Mesendoderm (in vitro differentiated cells): ENCODE results near the gene GNAZ.

Experiments used
- DNase-seq: peaks from one replicate; pipeline ENCODE4 v3.0.0; 2013
- H2AK5ac ChIP-seq: 2 replicates; pipeline ENCODE4 v1.6.1; 2013; ENCODE audit warnings: low read length, inconsistent platforms
- H2BK120ac ChIP-seq: 2 replicates; pipeline ENCODE4 v1.6.1; 2013; ENCODE audit warnings: low read depth, mild to moderate bottlenecking, low read length, moderate library complexity, mixed read lengths
- H2BK15ac ChIP-seq: replicated peaks from 2 replicates; pipeline ENCODE4 v1.6.1; 2013; ENCODE audit warnings: low read depth, mild to moderate bottlenecking, moderate library complexity
- H2BK5ac ChIP-seq: 2 replicates; pipeline ENCODE4 v1.6.1; 2013; ENCODE audit warnings: low read length, inconsistent platforms
- H3K18ac ChIP-seq: 2 replicates; pipeline ENCODE4 v1.6.1; 2013; ENCODE audit warnings: mild to moderate bottlenecking, low read length, mixed read lengths
- H3K23ac ChIP-seq: one replicate; pipeline ENCODE4 v1.6.1; 2013; ENCODE audit warnings: low read length
- H3K27ac ChIP-seq: 2 replicates; pipeline ENCODE4 v1.5.1; 2013; ENCODE audit warnings: low read depth, mild to moderate bottlenecking, inconsistent platforms, low read length, moderate library complexity
- H3K27me3 ChIP-seq: 2 replicates; pipeline ENCODE4 v1.6.1; 2013; ENCODE audit warnings: low read length, control low read depth, mild to moderate bottlenecking, inconsistent platforms; ENCODE audit not compliant: insufficient read depth, poor library complexity
- H3K36me3 ChIP-seq: 2 replicates; pipeline ENCODE4 v1.6.1; 2013; ENCODE audit warnings: low read length, inconsistent platforms; ENCODE audit not compliant: control insufficient read depth, insufficient read depth
- H3K4ac ChIP-seq: one replicate; pipeline ENCODE4 v1.6.1; 2013; ENCODE audit warnings: low read depth, mild to moderate bottlenecking, low read length, moderate library complexity
- H3K4me1 ChIP-seq: 2 replicates; pipeline ENCODE4 v1.6.1; 2013; ENCODE audit warnings: low read depth, low read length, inconsistent platforms; ENCODE audit not compliant: control insufficient read depth
- H3K4me2 ChIP-seq: 2 replicates; pipeline ENCODE4 v1.6.1; 2013; ENCODE audit warnings: low read length
- H3K4me3 ChIP-seq: 2 replicates; pipeline ENCODE4 v1.5.1; 2013; ENCODE audit warnings: mild to moderate bottlenecking, low read length
- H3K56ac ChIP-seq: one replicate; pipeline ENCODE4 v1.6.1; 2013; ENCODE audit warnings: low read length
- H3K79me1 ChIP-seq: 2 replicates; pipeline ENCODE4 v1.6.1; 2013; ENCODE audit warnings: low read length, inconsistent platforms
- H3K79me2 ChIP-seq: 2 replicates; pipeline ENCODE4 v1.6.1; 2013; ENCODE audit warnings: mild to moderate bottlenecking, low read length; ENCODE audit not compliant: control insufficient read depth, insufficient read depth
- H3K9ac ChIP-seq: 2 replicates; pipeline ENCODE4 v1.6.1; 2013; ENCODE audit warnings: low read length, inconsistent platforms
- H4K5ac ChIP-seq: one replicate; pipeline ENCODE4 v1.6.1; 2013; ENCODE audit warnings: low read length
- H4K8ac ChIP-seq: one replicate; pipeline ENCODE4 v1.6.1; 2013; ENCODE audit warnings: low read depth, mild to moderate bottlenecking, control low read depth, low read length, moderate library complexity
- WGBS: extraction: QIAGEN DNeasy Blood & Tissue Kit; methylation state at CpG from one replicate; pipeline ENCODE4 v1.1.7; 2013; ENCODE audit warnings: low lambda C conversion rate, missing lambda C conversion rate; ENCODE audit not compliant: insufficient coverage; ENCODE audit errors: extremely low coverage; 5-methylcytosine and 5-hydroxymethylcytosine counted together

Gene GNAZ

DNA sequence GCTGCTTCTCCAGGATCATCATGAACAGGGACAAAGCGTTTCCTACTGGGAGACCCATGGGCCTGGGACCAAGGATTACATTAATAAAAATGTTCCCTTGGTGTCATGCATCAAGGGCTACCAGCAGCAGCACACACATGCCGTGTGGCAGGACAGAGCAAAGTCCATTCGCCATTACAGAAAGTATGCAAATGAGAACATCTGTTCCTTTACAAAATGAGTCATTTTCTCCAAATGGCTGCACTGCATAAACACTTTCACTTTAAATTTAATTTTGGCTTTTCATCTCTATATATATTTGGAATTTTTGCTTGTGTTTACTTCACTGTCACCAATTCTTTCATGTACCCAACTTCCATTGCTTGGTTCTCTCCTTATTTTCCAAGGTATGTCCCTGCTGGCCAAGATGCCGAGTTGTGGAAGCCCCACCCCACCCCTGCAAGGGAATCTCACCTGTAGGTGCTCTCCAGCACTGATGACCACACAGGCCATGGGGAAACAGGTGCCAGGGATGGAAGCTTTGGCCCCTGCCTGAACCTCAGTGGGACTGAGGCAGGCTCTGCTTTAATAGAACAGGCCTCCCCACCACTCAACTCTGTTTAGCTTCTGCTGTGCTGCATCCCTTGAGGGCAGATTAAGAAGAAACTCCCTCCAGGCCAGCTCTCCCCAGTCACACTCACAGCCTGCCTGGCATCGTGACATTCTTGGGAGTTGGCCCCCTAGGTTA lies 15.6 kb upstream of the GNAZ start:
- Histone ChIP-seq H3K9ac (no peak overlapping the region), H3K79me2 (no peaks in the 10 kb centered on the region), H3K4me1 (no peaks in the 10 kb centered on the region), H3K27ac (no peak overlapping the region), H3K27me3 (no peaks in the 10 kb centered on the region), H3K18ac (no peak overlapping the region), H3K4me2 (no peak overlapping the region), H2BK5ac (no peak overlapping the region), H3K79me1 (no peaks in the 10 kb centered on the region), H2AK5ac (no peak overlapping the region), H3K4ac (no peak overlapping the region), H3K4me3 (no peak overlapping the region), H3K23ac (no peak overlapping the region), H4K5ac (no peak overlapping the region), H2BK15ac (no peak overlapping the region), H4K8ac (no peak overlapping the region), H2BK120ac (no peak overlapping the region), H3K56ac (no peak overlapping the region), H3K36me3 (no peaks in the 10 kb centered on the region)
- no peak for DNase-seq
- WGBS: no CpG with 5 or more reads among the region's 5 CpGs

GRCh38 chr22:23055449-23056179 lies 14.7 kb upstream of the GNAZ start:
- WGBS: no CpG with 5 or more reads among the region's 7 CpGs
- no peaks in the 10 kb centered on the region for H3K36me3 ChIP-seq

GRCh38 chr22:23057331-23057730 lies 13.0 kb upstream of the GNAZ start:
- Histone ChIP-seq H3K4me1 (no peaks in the 10 kb centered on the region), H3K4ac (no peak overlapping the region), H3K79me2 (no peaks in the 10 kb centered on the region), H3K79me1 (no peaks in the 10 kb centered on the region), H2BK120ac (no peak overlapping the region), H3K36me3 (no peaks in the 10 kb centered on the region), H3K4me3 (no peak overlapping the region), H2BK5ac (no peak overlapping the region), H3K4me2 (no peak overlapping the region), H4K8ac (no peak overlapping the region), H2BK15ac (no peak overlapping the region), H3K27me3 (no peaks in the 10 kb centered on the region), H4K5ac (no peak overlapping the region), H3K18ac (no peak overlapping the region), H2AK5ac (no peak overlapping the region), H3K56ac (no peak overlapping the region), H3K9ac (no peak overlapping the region), H3K27ac (no peak overlapping the region), H3K23ac (no peak overlapping the region)
- no peak for DNase-seq
- no CpG with 5 or more reads among the region's 1 CpG for WGBS

More at GRCh38 chr22:23055449-23056179, 14.7 kb upstream of the GNAZ start:
- Histone ChIP-seq H4K8ac (no peak overlapping the region), H3K27ac (no peak overlapping the region), H3K79me2 (no peaks in the 10 kb centered on the region), H3K4ac (no peak overlapping the region), H2AK5ac (no peak overlapping the region), H2BK5ac (no peak overlapping the region), H3K79me1 (no peaks in the 10 kb centered on the region), H3K23ac (no peak overlapping the region), H3K4me2 (no peak overlapping the region), H3K56ac (no peak overlapping the region), H2BK15ac (no peak overlapping the region), H3K18ac (no peak overlapping the region), H3K9ac (no peak overlapping the region), H3K27me3 (no peaks in the 10 kb centered on the region), H2BK120ac (no peak overlapping the region), H3K4me3 (no peak overlapping the region), H4K5ac (no peak overlapping the region), H3K4me1 (no peaks in the 10 kb centered on the region)
- DNase-seq: no peak

DNA sequence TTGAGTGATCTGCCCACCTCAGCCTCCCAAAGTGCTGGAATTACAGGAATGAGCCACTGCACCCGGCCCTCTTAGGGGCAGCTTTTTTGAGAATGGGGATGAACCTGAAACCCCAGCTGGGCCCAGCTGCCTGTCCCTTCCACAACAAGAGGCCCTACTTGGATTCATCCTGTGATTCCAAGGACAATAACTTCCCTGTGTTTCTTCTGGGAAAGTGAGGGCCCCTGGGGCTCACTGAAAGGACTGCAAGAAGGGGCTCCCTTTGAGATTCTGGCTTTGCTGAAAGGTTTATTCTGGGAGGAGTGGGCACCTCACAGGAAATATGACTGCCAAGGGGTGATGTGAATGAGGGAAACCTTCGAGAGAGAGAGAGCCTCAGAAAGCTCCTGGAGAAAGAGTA lies 12.3 kb upstream of the GNAZ start:
- DNase-seq: no peak
- Histone ChIP-seq H3K9ac (no peak overlapping the region), H3K27me3 (no peaks in the 10 kb centered on the region), H2BK5ac (no peak overlapping the region), H3K4ac (no peak overlapping the region), H3K56ac (no peak overlapping the region), H2BK15ac (no peak overlapping the region), H2AK5ac (no peak overlapping the region), H3K4me2 (no peak overlapping the region), H3K36me3 (no peaks in the 10 kb centered on the region), H3K18ac (no peak overlapping the region), H3K79me1 (no peaks in the 10 kb centered on the region), H3K79me2 (no peaks in the 10 kb centered on the region), H3K23ac (no peak overlapping the region), H3K27ac (no peak overlapping the region), H2BK120ac (no peak overlapping the region), H4K8ac (no peak overlapping the region), H4K5ac (no peak overlapping the region), H3K4me1 (no peaks in the 10 kb centered on the region), H3K4me3 (no peak overlapping the region)
- WGBS: no CpG with 5 or more reads among the region's 2 CpGs

GRCh38 chr22:23058481-23059283 lies 11.6 kb upstream of the GNAZ start:
- no peak overlapping the region for H3K4ac ChIP-seq
- H3K79me1 ChIP-seq: no peaks in the 10 kb centered on the region
- no peak overlapping the region for H4K8ac ChIP-seq
- no peak overlapping the region for H3K56ac ChIP-seq
- H4K5ac ChIP-seq: no peak overlapping the region
- no peak overlapping the region for H3K23ac ChIP-seq
- no peak overlapping the region for H2AK5ac ChIP-seq
- no peak overlapping the region for H3K27ac ChIP-seq
- DNase-seq: no peak
- H2BK5ac ChIP-seq: no peak overlapping the region
- WGBS: no CpG with 5 or more reads among the region's 9 CpGs
- no peak overlapping the region for H2BK15ac ChIP-seq
- no peak overlapping the region for H3K18ac ChIP-seq
- H3K36me3 ChIP-seq: no peaks in the 10 kb centered on the region
- no peaks in the 10 kb centered on the region for H3K4me1 ChIP-seq
- H2BK120ac ChIP-seq: no peak overlapping the region
- no peak overlapping the region for H3K4me2 ChIP-seq
- no peak overlapping the region for H3K9ac ChIP-seq
- H3K27me3 ChIP-seq: no peaks in the 10 kb centered on the region
- no peaks in the 10 kb centered on the region for H3K79me2 ChIP-seq
- no peak overlapping the region for H3K4me3 ChIP-seq
